Measurements from ENCODE around the gene SPON1.

GRCh38 chr11:14259878-14260277 lies 297.4 kb downstream of the SPON1 start:
- no peak for TF ChIP-seq CTCF (IDR thresholded peaks at IDR 0.05)
- no peak for TF ChIP-seq E2F4 (CRISPR knock-in tag; IDR thresholded peaks at IDR 0.05; ENCODE audit: borderline replicate concordance, low read depth)
- TF ChIP-seq JUN (CRISPR knock-in tag; IDR thresholded peaks at IDR 0.05), result no peak
- TF ChIP-seq MAX (CRISPR knock-in tag; IDR thresholded peaks at IDR 0.05), result no peak
- no peak for TF ChIP-seq ZNF416 (CRISPR knock-in tag; IDR thresholded peaks at IDR 0.05)
- TF ChIP-seq USF2 (CRISPR knock-in tag; IDR thresholded peaks at IDR 0.05), result no peak
- TF ChIP-seq ATF2 (CRISPR knock-in tag; IDR thresholded peaks at IDR 0.05; ENCODE audit: borderline replicate concordance, low read depth), result no peak
- TF ChIP-seq PRDM15 (CRISPR knock-in tag; IDR thresholded peaks at IDR 0.05), result no peak
- no peak for TF ChIP-seq ZSCAN18 (CRISPR knock-in tag; IDR thresholded peaks at IDR 0.05)
- TF ChIP-seq SP1 (CRISPR knock-in tag; conservative IDR thresholded peaks at IDR 0.05), result no peak
- no peak for TF ChIP-seq AFF4 (CRISPR knock-in tag; IDR thresholded peaks at IDR 0.05; ENCODE audit: borderline replicate concordance)
- no peak for TF ChIP-seq MXD4 (CRISPR knock-in tag; IDR thresholded peaks at IDR 0.05; ENCODE audit: borderline replicate concordance)
